ENCODE measurements around the gene POLA1.

DNA sequence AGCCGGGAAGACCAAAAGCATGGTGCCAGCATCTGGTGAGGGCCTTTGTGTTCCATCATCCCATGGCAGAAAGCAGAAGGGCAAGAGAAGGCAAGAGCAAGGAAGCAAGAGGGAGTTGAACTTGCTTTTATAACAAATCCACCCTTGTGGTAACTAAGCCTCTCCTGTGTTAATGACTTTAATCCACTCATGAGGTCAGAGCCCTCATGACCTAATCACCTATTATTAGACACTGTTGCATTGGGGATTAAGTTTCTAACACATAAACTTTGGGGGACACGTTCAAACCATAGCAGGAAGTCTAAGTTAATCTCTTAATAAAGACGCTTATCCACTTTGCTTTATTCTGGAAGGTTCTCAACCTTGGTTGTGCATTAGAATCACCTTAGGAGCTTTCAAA lies 34.1 kb upstream of the POLA1 start:
- TF ChIP-seq, protein P1, sequence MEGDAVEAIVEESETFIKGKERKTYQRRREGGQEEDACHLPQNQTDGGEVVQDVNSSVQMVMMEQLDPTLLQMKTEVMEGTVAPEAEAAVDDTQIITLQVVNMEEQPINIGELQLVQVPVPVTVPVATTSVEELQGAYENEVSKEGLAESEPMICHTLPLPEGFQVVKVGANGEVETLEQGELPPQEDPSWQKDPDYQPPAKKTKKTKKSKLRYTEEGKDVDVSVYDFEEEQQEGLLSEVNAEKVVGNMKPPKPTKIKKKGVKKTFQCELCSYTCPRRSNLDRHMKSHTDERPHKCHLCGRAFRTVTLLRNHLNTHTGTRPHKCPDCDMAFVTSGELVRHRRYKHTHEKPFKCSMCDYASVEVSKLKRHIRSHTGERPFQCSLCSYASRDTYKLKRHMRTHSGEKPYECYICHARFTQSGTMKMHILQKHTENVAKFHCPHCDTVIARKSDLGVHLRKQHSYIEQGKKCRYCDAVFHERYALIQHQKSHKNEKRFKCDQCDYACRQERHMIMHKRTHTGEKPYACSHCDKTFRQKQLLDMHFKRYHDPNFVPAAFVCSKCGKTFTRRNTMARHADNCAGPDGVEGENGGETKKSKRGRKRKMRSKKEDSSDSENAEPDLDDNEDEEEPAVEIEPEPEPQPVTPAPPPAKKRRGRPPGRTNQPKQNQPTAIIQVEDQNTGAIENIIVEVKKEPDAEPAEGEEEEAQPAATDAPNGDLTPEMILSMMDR (IDR thresholded peaks at IDR 0.05; ENCODE audit: poor library complexity), result no peak
- no peak for TF ChIP-seq EZH2phosphoT487 (IDR thresholded peaks at IDR 0.05; ENCODE audit: low read depth, severe bottlenecking, unreplicated experiment)
- TF ChIP-seq EZH2 (IDR thresholded peaks at IDR 0.05; ENCODE audit: borderline replicate concordance), result no peak

All from hepatocyte (in vitro differentiated cells).